GM20431 (cell line): ENCODE results near the gene HBZ.
"Not testable (repeated sequence)": the region's sequence is repeated elsewhere in the genome, so short reads cannot be mapped to it uniquely, and the experiment has no call there.

Experiments used
- in situ Hi-C: fragments of 300-500 bp; cut with MseI, MboI; formaldehyde crosslinking; loops from one replicate; pipeline ENCODE4 v1.15.0; 2020; ENCODE audit warnings: low sequenced_read_pairs; ENCODE audit not compliant: unreplicated experiment

HBZ gene

GRCh38 chr16:152141-153128, at the start of gene HBZ:
HBZ (plus strand) TSS chr16:152644; CDS start chr16:152910, 266 bp downstream.
- in situ Hi-C loops, result no loop called here

DNA sequence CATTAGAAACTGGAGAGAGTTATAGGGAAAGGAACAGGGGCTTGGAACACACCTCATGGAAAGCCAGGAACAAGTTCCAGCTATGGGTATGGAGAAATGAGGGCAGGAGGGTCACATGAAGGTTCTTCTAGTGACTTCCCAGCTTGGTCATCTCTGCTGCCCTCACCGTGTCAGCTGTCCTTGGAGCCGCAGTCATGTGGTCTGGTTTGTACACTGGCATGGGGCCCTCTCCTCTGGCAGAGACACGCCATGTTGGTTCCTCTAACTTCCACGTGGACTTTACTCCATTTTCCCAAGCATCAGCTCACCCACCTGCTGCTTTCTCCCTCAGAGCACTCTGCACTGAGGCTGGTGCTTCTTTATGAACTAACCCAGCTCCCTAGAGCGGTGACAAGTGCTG, 48.1 kb upstream of the HBZ start:
- in situ Hi-C loops, result no loop called here

DNA sequence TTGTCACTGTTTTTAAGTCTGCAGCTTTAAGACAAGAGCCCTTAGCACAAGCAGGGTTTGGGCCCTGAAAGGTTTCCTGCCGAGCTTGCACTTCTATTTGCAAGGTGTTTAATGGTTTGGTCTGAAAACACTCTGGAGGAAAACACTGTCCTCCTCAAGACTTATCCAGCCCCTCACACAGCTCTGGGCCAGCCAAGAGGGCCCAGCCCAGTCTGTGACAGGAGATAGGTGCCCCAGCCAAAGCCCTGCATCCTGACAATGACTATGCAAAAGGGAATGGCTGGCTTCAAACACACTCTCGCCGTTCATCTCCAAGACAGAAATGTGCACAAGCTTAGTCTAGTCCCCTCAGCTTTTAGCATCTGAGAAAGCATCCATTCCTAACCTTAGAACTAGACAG, 47.5 kb upstream of the HBZ start:
- in situ Hi-C loops, result no loop called here

- in situ Hi-C loops, result no loop called here
Observed at GRCh38 chr16:105521-105920, 46.9 kb upstream of the HBZ start.

- in situ Hi-C loops, result no loop called here
Observed at GRCh38 chr16:106623-107324, 45.7 kb upstream of the HBZ start.

- in situ Hi-C loops, result no loop called here
Observed at GRCh38 chr16:112153-112840, 40.1 kb upstream of the HBZ start.

DNA sequence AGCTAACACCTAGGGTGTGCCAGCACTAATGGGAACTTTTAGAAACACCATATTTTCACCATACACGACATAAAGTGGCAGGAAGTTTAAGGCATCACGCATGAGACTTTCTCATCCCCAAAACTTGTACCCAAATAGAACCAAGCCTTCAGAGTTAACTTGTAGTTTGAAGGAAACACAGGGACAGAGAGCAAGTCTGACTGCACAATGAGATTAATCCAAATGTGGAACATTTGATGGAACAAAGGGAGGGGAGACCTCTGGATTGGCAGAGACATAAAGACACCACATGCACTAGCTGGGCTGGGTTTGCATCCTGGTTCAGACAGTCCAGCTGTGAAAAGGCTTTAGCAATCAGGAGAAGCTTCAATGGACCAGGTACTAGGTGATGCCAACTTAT, 38.1 kb upstream of the HBZ start:
- in situ Hi-C loops, result no loop called here

- in situ Hi-C loops, result loop anchor here (5.0 kb wide), 1 partner anchor 66 kb away; the partner anchor contains the start of gene HBQ1
Observed at GRCh38 chr16:116015-116414, 36.4 kb upstream of the HBZ start.

DNA sequence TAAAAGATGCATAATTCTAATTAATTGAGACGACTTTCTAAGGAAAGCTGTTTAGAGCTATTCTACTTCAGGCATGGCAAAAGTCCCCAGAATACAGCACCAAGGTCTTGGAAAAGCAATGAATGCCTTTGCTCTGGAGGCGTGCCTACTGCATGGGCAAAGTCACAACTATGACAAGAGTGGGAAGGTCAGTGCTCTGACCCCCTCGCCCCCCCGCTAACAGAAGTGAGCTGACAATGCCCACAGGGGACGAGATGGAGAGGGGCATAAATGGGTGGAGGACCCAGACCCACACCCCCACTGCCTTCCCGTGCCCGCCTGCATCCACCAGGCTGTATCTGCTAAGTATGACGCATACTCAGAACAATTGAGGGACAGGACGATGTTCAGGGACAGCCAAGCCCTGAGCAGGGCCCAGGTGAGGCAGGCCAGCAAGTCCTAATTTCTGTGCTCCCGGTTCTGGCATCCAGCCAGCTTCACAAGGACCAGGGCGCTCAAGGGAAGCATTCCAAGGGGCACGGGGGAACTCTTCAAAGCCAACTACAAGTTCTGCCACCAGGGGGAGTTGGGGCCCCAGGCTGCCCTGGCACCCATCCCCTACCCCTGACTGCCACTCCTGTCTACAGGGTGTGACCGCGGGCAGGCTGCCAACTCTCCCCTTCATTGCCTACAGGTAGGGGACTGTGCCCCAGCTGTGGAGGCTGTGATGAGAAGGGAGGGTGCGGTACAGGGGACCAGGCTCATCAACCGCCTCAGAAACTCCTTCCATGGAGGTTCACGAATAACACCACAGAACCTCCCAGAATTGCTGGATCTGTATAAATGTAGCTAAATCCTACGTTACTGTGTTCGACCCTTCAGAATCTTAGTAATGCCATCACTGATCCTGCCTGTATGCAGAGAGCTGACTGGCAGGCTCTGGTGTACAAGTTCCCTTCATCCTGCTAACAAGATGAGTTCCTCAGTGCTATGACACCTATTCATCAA, 34.8 kb upstream of the HBZ start:
- in situ Hi-C loops, result loop anchor here (5.0 kb wide), 1 partner anchor 65 kb away; the partner anchor contains the start of gene HBQ1

- in situ Hi-C loops, result loop anchor here (5.0 kb wide), 1 partner anchor 63 kb away; the partner anchor contains the start of gene HBQ1
Observed at GRCh38 chr16:118857-119256, 33.6 kb upstream of the HBZ start.

GRCh38 chr16:119295-119694, 33.1 kb upstream of the HBZ start:
- in situ Hi-C loops, result loop anchor here (5.0 kb wide), 1 partner anchor 63 kb away; the partner anchor contains the start of gene HBQ1

DNA sequence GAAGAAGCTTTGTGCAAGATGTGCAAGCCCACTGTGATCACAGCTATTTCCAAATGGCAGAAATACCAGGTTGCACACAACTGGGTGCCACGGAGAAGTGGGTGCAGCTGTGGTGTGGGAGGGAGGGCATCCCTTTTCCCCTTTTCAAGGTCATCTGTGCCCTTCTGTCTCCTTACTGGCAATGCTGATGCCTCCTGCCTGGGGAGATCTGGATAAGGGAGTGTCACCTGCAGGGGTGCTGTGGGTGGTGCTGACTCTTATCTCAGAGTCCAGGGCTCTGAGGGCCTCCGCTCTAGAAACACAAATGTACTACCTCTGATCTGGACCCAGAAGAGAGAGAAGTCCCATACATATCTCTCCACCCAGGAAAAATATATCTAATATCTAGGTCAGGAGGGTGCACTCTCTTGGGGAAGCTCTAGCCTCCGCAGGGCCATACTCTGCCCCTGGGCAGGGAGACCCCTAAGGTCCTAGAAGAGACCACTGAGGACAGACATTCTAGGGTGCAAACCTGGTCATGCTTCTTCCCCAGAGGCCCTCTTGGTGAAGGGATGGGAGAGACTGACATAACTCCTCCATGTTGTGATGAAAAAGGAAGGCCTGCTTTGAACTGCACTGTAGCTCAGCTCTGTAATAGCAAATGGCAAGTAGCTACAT, 32.5 kb upstream of the HBZ start:
- in situ Hi-C loops, result loop anchor here (5.0 kb wide), 1 partner anchor 62 kb away; the partner anchor contains the start of gene HBQ1

DNA sequence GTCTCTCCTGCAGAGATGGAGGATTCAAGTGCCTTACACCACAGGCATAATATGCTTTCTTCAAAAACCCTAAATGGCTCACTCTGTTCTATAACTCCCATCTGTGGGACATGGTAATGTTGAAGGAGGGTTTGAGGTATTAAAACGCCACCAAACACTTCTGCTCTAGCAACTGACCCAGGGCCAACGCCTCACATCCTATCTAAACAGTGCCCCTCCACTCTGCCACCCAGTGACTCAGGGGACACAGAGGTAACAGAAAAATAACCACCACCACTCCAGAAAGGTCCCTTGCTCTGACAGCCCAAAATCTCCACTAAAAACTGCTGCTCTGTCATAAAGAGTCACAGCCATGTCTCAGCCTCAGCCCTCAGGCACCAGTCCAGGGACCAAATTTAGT, 31.7 kb upstream of the HBZ start:
- in situ Hi-C loops, result no loop called here

DNA sequence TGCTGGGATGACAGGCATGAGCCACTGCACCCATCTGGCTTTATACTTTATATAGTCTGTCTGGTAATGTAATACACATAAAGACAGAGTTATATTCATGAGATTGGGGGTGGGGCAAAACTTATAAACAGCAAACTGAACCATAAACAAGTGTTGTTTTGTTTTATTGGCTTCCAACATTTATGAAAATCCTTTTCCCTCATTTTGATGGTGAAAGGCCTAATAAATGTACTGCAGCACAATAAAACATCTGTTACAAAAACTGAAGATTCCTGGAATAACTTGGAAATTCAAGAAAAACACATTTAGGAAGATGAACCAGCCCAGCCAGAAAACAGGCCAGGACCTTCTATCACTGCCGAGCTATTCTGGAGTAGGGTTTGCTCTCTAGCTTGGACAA, 30.1 kb upstream of the HBZ start:
- in situ Hi-C loops, result no loop called here

DNA sequence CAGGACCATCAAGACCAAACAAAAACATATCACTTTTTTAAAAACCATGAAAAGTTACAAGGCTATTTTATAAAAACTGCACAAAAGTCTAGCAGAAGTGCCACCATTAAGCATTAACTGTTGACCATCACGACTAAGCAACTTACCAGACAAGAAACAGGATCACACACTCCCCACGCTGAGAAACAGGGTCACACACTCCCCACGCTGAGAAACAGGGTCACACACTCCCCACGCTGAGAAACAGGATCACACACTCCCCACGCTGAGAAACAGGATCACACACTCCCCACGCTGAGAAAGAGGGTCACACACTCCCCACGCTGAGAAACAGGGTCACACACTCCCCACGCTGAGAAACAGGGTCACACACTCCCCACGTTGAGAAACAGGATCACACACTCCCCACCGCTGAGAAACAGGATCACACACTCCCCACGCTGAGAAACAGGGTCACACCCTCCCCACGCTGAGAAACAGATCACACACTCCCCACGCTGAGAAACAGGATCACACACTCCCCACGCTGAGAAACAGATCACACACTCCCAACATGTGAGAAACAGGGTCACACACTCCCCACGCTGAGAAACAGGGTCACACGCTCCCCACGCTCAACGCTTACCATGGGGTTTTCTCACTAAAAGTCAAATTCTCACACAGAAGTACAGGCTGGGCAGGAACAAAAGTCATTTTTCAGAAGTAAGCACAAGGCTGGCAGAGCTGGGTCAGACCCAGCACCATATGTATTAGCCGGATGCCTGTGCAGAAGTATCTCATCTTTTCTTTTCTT, 28.7 kb upstream of the HBZ start:
- in situ Hi-C loops, result not testable (repeated sequence)

GRCh38 chr16:125011-125410, 27.4 kb upstream of the HBZ start:
- in situ Hi-C loops, result no loop called here

DNA sequence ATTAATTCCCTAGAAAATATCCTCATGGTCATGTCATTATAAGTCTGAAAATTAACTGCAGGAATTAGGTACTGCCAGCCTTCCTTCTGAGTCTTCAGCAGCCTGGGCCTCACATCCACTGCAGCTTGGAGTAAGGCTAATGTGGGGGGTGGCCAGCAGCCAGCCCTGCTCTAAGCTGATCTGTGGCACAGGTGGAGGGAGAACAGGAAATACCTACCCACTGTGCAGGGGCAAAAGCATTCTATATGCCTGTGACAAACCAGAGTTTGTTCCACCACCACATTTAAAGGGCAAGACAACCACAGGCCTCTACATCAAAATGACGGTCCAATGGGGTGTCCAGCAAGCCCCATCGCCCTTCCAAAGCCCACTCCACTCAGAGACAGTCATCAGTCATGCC, 23.4 kb upstream of the HBZ start:
- in situ Hi-C loops, result no loop called here
